GM12878 (cell line): ENCODE measurements around the gene F2. TPM values are rescaled to one million over a fixed set of nuclear protein-coding genes. Genes with fewer than 3 reads are reported as not detected.
A peak's percentile ranks its signal among the peaks of the same experiment; 100 is the strongest.

ENCODE experiments used
- ATAC-seq: fragments of 200-7000 bp; cut with Tn5 transposase; 3 replicates; pipeline ENCODE4 v1.9.1; 2020; ENCODE audit warnings: mild to moderate bottlenecking, moderate library complexity
- BruUV-seq: library from RNA; stranded (reverse); fragments of 400-500 nt; replicated peaks from 2 replicates; lab custom pipeline; 2021; lab: Mats Ljungman, UMichigan
- CTCF ChIA-PET: fragments of 300-600 bp; sonication (Branson Sonifier 250); formaldehyde crosslinking; extraction: SDS; loops from one replicate; lab custom pipeline; 2021; ENCODE audit warnings: inconsistent platforms; lab: Yijun Ruan, JAX
- POLR2A ChIA-PET: fragments of 350-600 bp; formaldehyde crosslinking; extraction: SDS; loops from one replicate; lab custom pipeline; 2021; ENCODE audit warnings: inconsistent platforms; lab: Charles Lee
- RAD21 ChIA-PET: fragments of 300-600 bp; sonication (Branson Sonifier 250); formaldehyde crosslinking; loops from one replicate; lab custom pipeline; 2023; ENCODE audit warnings: antibody characterized with exemption; ENCODE audit not compliant: unreplicated experiment; lab: Charles Lee
- SMC1A ChIA-PET: fragments of 300-600 bp; sonication (Branson Sonifier 250); formaldehyde crosslinking; loops from one replicate; lab custom pipeline; 2023; ENCODE audit not compliant: unreplicated experiment, uncharacterized antibody; lab: Charles Lee
- DNase-seq: peaks from one replicate; pipeline ENCODE4 v3.0.0-alpha.2; 2011; ENCODE audit warnings: low read depth, low spot score
- FAIRE-seq: peaks from 3 replicates; lab custom pipeline; 2011; peaks lifted over from hg19 to GRCh38; lab: Jason Lieb, UNC
- H2AFZ ChIP-seq: 2 replicates; pipeline ENCODE4 v1.6.0; 2011; ENCODE audit warnings: low read depth, low read length, control low read depth; ENCODE audit not compliant: control insufficient read depth
- H3K27ac ChIP-seq: 2 replicates; pipeline ENCODE4 v1.5.1; 2011; ENCODE audit warnings: control low read depth; ENCODE audit not compliant: control insufficient read depth, insufficient read depth
- H3K27me3 ChIP-seq, 2 experiments: replicated peaks in 1 of 2; 2 replicates each; pipeline versions ENCODE4 v1.6.0 to v1.6.1; 2011; ENCODE audit warnings: low read length in 1 of 2; ENCODE audit not compliant: control insufficient read depth in 2 of 2, insufficient read depth in 2 of 2
- H3K36me3 ChIP-seq, 2 experiments: 2 replicates each; pipeline ENCODE4 v1.5.1; 2011; ENCODE audit warnings: low read length in 1 of 2; ENCODE audit not compliant: control insufficient read depth in 2 of 2, insufficient read depth in 2 of 2
- H3K4me1 ChIP-seq: 2 replicates; pipeline ENCODE4 v1.6.1; 2011; ENCODE audit warnings: mild to moderate bottlenecking, low read length, moderate library complexity, mixed read lengths; ENCODE audit not compliant: control insufficient read depth, insufficient read depth
- H3K4me2 ChIP-seq: 2 replicates; pipeline ENCODE4 v1.6.0; 2011; ENCODE audit warnings: control low read depth; ENCODE audit not compliant: control insufficient read depth, insufficient read depth
- H3K4me3 ChIP-seq: fragments of 200-600 bp; sonication (generic); 2 replicates; pipeline ENCODE4 v1.5.1; 2016
- H3K79me2 ChIP-seq: 2 replicates; pipeline ENCODE4 v1.6.0; 2011; ENCODE audit warnings: low read length; ENCODE audit not compliant: control insufficient read depth, insufficient read depth
- H3K9ac ChIP-seq: 2 replicates; pipeline ENCODE4 v1.8.0; 2011; ENCODE audit warnings: low read length, control low read depth, mixed read lengths; ENCODE audit not compliant: control insufficient read depth, insufficient read depth
- H3K9me3 ChIP-seq: replicated peaks from 3 replicates; pipeline ENCODE4 v1.5.1; 2011; ENCODE audit warnings: mild to moderate bottlenecking, low read length; ENCODE audit not compliant: control insufficient read depth, insufficient read depth
- H4K20me1 ChIP-seq: 2 replicates; pipeline ENCODE4 v1.6.0; 2011; ENCODE audit not compliant: control insufficient read depth, insufficient read depth
- BRCA1 ChIP-seq: IDR thresholded peaks from 2 replicates; pipeline ENCODE4 v1.6.1; 2011; ENCODE audit warnings: low read depth, low read length, improper control_type of control experiment
- DPF2 ChIP-seq: fragments of 450-650 bp; IDR thresholded peaks from 2 replicates; pipeline ENCODE4 v1.6.1; 2017; ENCODE audit warnings: mild to moderate bottlenecking
- NFXL1 ChIP-seq: fragments of 450-650 bp; IDR thresholded peaks from 2 replicates; pipeline ENCODE4 v1.6.1; 2017; ENCODE audit warnings: antibody characterized with exemption, mild to moderate bottlenecking, borderline replicate concordance
- SREBF2 ChIP-seq: IDR thresholded peaks from 2 replicates; pipeline ENCODE4 v1.6.1; 2012; ENCODE audit warnings: mild to moderate bottlenecking, low read length
- WGBS: methylation state at CpG from one replicate; pipeline ENCODE4 v1.1.6; 2016; ENCODE audit warnings: low lambda C conversion rate; ENCODE audit not compliant: insufficient replicate concordance, insufficient coverage; ENCODE audit errors: missing lambda C conversion rate; 5-methylcytosine and 5-hydroxymethylcytosine counted together
- in situ Hi-C: fragments of 300-500 bp; cut with MboI; formaldehyde crosslinking; loops from 9 replicates; pipeline ENCODE4 v1.14.3; 2018; ENCODE audit warnings: mixed read lengths
- intact Hi-C: fragments of 100-400 bp; cut with micrococcal nuclease; formaldehyde crosslinking; loops from one replicate; pipeline ENCODE4 v1.14.2; 2022; ENCODE audit not compliant: unreplicated experiment
- polyA plus RNA-seq, 11 experiments: library from polyadenylated mRNA; depleted of rRNA in 4 of 11; unstranded in 6 of 11; stranded (reverse) in 5 of 11; fragments of >200 nt; fragmentation: Nextera tagmentation in 4 of 11; fragmentation: Illumina TruSeq in 1 of 11; extraction: Ambion mirVana in 4 of 11; extraction: Trizol in 1 of 11; gene quantifications; 1 replicate in 1 of 11; 2 replicates in 10 of 11; pipeline versions ENCODE4 v1.2.1 to v1.2.3, GENCODE V29; 2011 to 2016; ENCODE audit warnings: inconsistent platforms in 2 of 11, missing spikeins in 2 of 11, low read depth in 1 of 11
- total RNA-seq, 4 experiments: library from RNA; depleted of rRNA in 3 of 4; stranded (reverse); fragments of >200 nt in 3 of 4; fragmentation: Illumina TruSeq in 1 of 4; extraction: Trizol in 1 of 4; gene quantifications; 2 replicates each; pipeline versions ENCODE4 v1.2.1 to v1.2.3, GENCODE V29; 2013 to 2021
- TF ChIP-seq, protein P1 (sequence below): IDR thresholded peaks from 2 replicates; pipeline ENCODE4 v1.6.1; 2012; ENCODE audit warnings: low read length, inconsistent platforms
- TF ChIP-seq, protein P2 (sequence below): fragments of 450-650 bp; formaldehyde crosslinking; IDR thresholded peaks from 2 replicates; pipeline ENCODE4 v1.5.0; 2022; ENCODE audit warnings: mild to moderate bottlenecking, missing genetic modification characterization

The F2 gene
- total and polyA plus RNA-seq, 10 of the 15 experiments (the other 5 are each of a cell fraction or from before 2014, with no cell fraction given), result 0.23 to 0.72 TPM; not detected in 8

DNA sequence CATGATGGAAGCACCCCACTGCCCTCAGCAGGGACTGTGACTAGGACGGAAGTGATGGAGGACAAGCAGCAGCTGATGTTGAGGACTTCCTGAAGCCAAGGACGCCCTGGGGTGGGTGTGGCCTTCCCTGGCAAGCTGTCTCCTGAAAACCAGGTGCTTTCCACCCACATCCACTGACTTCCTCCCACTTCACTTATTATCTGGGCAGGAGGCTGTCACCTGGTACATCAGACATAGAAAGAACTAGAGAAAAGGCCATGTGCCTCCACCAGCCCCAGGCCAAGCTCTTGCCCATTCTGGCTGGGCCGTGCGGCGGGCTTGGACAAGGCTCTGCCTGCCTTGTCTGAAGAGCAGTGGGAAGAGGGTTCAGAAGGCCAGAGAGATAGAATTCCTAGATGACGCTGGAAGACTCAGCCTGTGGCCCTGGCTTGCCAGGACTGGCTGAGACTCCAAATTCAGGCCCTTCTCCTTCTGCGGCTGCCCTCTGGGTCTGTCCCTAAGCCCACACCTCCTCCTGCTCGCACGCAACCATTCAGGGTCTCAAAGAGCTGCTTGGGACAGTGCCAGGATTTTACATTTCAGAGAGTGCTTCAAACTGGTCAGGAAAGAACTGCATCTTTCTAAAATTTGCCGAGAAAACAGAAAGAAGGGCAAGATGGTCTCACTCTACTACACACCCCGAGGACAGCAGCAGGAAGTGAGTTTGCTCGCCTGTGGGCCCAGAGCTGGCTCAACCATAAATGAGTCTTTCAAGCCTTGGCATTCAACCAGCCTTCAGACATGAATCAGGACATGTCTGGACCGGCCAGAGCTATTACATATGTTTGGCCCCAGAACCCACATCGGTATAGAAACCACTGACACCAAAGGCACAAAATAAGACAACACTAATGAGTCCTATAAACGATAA lies 31.9 kb upstream of the F2 start:
- ChIA-PET RAD21 (no interaction called here), CTCF (no interaction called here), POLR2A (interaction anchor here (0.5 kb wide), 1 partner anchor 74 kb away, joined by 3 read pairs; no protein-coding TSS in a partner anchor), SMC1A (interaction anchor here (0.7 to 0.8 kb wide), 2 partner anchors 12 to 13 kb away, joined by 3 to 4 read pairs; partner anchors contain the start of genes ARHGAP1 and ZNF408)
- 96% methylated on average over 15 of the region's 15 CpGs for WGBS
- no peak overlapping the region for H3K9ac ChIP-seq
- H2AFZ ChIP-seq, result no peak overlapping the region
- no peaks in the 10 kb centered on the region for H3K9me3 ChIP-seq
- H3K4me3 ChIP-seq, result no peak overlapping the region
- no peak overlapping the region for H3K27ac ChIP-seq
- no peak overlapping the region for H3K4me2 ChIP-seq
- H3K4me1 ChIP-seq, result no peaks in the 10 kb centered on the region
- peaks cover 3 to 5% of the 10 kb centered on the region in 2 experiments; a peak in 3 of 4 replicates for H3K36me3 ChIP-seq
- no peak for TF ChIP-seq NFXL1
- no peak for TF ChIP-seq BRCA1
- DNase-seq, result no peak
- intact Hi-C loops, result no loop called here
- no peaks in the 10 kb centered on the region for H3K79me2 ChIP-seq
- TSS peak; percentile 50 for BruUV-seq
- ATAC-seq, result no peak
- in situ Hi-C loops, result no loop called here
- no peaks in the 10 kb centered on the region for H3K27me3 ChIP-seq
- FAIRE-seq, result no peak
- no peaks in the 10 kb centered on the region for H4K20me1 ChIP-seq

DNA sequence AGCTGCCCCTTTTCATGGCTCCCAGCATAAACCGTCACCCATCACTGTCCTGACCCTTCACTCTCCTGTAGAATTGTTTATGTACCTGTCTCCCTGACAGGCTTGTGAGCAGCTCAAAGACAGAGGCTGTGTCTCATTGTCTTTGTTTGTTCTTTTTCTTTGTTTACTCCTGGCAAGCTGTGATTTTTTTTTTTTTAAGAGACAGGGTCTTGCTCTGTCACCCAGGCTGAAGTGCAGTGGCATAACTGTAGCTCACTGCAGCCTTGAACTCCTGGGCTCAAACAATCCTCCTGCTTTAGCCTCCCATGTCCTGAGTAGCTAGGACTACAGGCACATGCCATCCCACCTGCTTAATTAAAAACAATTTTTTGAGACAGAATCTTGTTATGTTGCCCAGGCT lies 28.3 kb upstream of the F2 start:
- in situ Hi-C loops, result no loop called here
- Histone ChIP-seq H3K4me1 (no peaks in the 10 kb centered on the region), H3K4me2 (no peak overlapping the region), H3K79me2 (no peaks in the 10 kb centered on the region), H3K36me3 (peaks cover 8 to 12% of the 10 kb centered on the region in 2 experiments; a peak in 3 of 4 replicates), H3K27me3 (no peaks in the 10 kb centered on the region), H3K9ac (no peak overlapping the region), H3K4me3 (no peak overlapping the region), H2AFZ (no peak overlapping the region), H3K9me3 (no peaks in the 10 kb centered on the region), H3K27ac (no peak overlapping the region), H4K20me1 (no peaks in the 10 kb centered on the region)
- ChIA-PET POLR2A (interaction anchor here (0.5 kb wide), 1 partner anchor 326 kb away, joined by 3 read pairs; no protein-coding TSS in a partner anchor), CTCF (no interaction called here), SMC1A (no interaction called here), RAD21 (no interaction called here)
- no TSS peak for BruUV-seq
- DNase-seq (no peak), ATAC-seq (no peak), FAIRE-seq (no peak)
- 100% methylated on average over 1 of the region's 1 CpG for WGBS
- no peak for TF ChIP-seq SREBF2
- TF ChIP-seq, protein P1, sequence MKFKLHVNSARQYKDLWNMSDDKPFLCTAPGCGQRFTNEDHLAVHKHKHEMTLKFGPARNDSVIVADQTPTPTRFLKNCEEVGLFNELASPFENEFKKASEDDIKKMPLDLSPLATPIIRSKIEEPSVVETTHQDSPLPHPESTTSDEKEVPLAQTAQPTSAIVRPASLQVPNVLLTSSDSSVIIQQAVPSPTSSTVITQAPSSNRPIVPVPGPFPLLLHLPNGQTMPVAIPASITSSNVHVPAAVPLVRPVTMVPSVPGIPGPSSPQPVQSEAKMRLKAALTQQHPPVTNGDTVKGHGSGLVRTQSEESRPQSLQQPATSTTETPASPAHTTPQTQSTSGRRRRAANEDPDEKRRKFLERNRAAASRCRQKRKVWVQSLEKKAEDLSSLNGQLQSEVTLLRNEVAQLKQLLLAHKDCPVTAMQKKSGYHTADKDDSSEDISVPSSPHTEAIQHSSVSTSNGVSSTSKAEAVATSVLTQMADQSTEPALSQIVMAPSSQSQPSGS, result no peak
- TF ChIP-seq, protein P2, sequence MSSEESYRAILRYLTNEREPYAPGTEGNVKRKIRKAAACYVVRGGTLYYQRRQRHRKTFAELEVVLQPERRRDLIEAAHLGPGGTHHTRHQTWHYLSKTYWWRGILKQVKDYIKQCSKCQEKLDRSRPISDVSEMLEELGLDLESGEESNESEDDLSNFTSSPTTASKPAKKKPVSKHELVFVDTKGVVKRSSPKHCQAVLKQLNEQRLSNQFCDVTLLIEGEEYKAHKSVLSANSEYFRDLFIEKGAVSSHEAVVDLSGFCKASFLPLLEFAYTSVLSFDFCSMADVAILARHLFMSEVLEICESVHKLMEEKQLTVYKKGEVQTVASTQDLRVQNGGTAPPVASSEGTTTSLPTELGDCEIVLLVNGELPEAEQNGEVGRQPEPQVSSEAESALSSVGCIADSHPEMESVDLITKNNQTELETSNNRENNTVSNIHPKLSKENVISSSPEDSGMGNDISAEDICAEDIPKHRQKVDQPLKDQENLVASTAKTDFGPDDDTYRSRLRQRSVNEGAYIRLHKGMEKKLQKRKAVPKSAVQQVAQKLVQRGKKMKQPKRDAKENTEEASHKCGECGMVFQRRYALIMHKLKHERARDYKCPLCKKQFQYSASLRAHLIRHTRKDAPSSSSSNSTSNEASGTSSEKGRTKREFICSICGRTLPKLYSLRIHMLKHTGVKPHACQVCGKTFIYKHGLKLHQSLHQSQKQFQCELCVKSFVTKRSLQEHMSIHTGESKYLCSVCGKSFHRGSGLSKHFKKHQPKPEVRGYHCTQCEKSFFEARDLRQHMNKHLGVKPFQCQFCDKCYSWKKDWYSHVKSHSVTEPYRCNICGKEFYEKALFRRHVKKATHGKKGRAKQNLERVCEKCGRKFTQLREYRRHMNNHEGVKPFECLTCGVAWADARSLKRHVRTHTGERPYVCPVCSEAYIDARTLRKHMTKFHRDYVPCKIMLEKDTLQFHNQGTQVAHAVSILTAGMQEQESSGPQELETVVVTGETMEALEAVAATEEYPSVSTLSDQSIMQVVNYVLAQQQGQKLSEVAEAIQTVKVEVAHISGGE, result no peak
- no peak for TF ChIP-seq DPF2
- intact Hi-C loops, result no loop called here
